Osteocyte (in vitro differentiated cells): ENCODE results near the gene MTA1. TPM values are rescaled to one million over a fixed set of nuclear protein-coding genes. Genes with fewer than 3 reads are reported as not detected.
A peak's percentile ranks its signal among the peaks of the same experiment; 100 is the strongest.

ENCODE experiments used
- DNase-seq: peaks from one replicate; pipeline ENCODE4 v3.0.0; 2021; ENCODE audit warnings: mixed read lengths; ENCODE audit not compliant: unreplicated experiment; ENCODE audit errors: extremely low spot score
- H3K27ac Mint-ChIP-seq: one replicate; pipeline ENCODE4 v1.8.0; 2021; ENCODE audit warnings: mild to moderate bottlenecking, mixed read lengths; ENCODE audit not compliant: unreplicated experiment
- H3K27me3 Mint-ChIP-seq: one replicate; pipeline ENCODE4 v1.8.0; 2021; ENCODE audit warnings: mixed read lengths; ENCODE audit not compliant: unreplicated experiment
- H3K36me3 Mint-ChIP-seq: one replicate; pipeline ENCODE4 v1.8.0; 2021; ENCODE audit warnings: mixed read lengths; ENCODE audit not compliant: unreplicated experiment
- H3K4me1 Mint-ChIP-seq: one replicate; pipeline ENCODE4 v1.8.0; 2021; ENCODE audit warnings: mixed read lengths; ENCODE audit not compliant: unreplicated experiment
- H3K4me3 Mint-ChIP-seq: one replicate; pipeline ENCODE4 v1.8.0; 2021; ENCODE audit warnings: mild to moderate bottlenecking, moderate library complexity, mixed read lengths; ENCODE audit not compliant: unreplicated experiment
- H3K9me3 Mint-ChIP-seq: one replicate; pipeline ENCODE4 v1.8.0; 2021; ENCODE audit warnings: mixed read lengths; ENCODE audit not compliant: unreplicated experiment
- total RNA-seq: library from RNA; stranded (reverse); gene quantifications from 2 replicates; pipeline ENCODE4 v1.2.1, GENCODE V29; 2021
- TF ChIP-seq, protein P1 (sequence below): fragments of 200-600 bp; sonication (generic); IDR thresholded peaks from 2 replicates; pipeline ENCODE4 v1.5.0; 2021; ENCODE audit warnings: antibody characterized with exemption, mild to moderate bottlenecking, moderate library complexity

MTA1 gene
- total RNA-seq, 1 donor from 2014 or later, result 132 TPM

DNA sequence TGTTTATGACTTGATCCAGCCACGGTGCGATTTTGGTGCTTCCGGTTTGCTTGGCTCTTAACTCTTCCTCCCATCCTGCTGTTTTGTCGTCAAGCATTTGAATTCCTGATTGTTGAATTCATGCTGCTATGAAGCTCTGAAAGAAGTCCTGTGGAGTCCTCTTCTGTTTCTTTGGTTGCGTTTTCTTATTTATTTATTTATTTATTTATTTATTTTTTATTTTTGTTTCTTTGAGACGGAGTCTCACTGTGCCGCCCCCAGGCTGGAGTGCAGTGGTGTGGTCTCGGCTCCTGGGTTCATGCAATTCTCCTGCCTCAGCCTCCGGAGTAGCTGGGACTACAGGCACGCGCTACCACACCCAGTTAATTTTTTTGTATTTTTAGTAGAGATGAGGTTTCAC is 3.0 kb upstream of the MTA1 start:
- Mint-ChIP-seq H3K4me1 (peaks cover 34% of the 10 kb centered on the region), H3K27ac (no peak overlapping the region), H3K9me3 (no peaks in the 10 kb centered on the region), H3K27me3 (no peaks in the 10 kb centered on the region), H3K36me3 (no peaks in the 10 kb centered on the region), H3K4me3 (no peak overlapping the region)
- TF ChIP-seq, protein P1, sequence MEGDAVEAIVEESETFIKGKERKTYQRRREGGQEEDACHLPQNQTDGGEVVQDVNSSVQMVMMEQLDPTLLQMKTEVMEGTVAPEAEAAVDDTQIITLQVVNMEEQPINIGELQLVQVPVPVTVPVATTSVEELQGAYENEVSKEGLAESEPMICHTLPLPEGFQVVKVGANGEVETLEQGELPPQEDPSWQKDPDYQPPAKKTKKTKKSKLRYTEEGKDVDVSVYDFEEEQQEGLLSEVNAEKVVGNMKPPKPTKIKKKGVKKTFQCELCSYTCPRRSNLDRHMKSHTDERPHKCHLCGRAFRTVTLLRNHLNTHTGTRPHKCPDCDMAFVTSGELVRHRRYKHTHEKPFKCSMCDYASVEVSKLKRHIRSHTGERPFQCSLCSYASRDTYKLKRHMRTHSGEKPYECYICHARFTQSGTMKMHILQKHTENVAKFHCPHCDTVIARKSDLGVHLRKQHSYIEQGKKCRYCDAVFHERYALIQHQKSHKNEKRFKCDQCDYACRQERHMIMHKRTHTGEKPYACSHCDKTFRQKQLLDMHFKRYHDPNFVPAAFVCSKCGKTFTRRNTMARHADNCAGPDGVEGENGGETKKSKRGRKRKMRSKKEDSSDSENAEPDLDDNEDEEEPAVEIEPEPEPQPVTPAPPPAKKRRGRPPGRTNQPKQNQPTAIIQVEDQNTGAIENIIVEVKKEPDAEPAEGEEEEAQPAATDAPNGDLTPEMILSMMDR, result no peak
- no peak for DNase-seq

DNA sequence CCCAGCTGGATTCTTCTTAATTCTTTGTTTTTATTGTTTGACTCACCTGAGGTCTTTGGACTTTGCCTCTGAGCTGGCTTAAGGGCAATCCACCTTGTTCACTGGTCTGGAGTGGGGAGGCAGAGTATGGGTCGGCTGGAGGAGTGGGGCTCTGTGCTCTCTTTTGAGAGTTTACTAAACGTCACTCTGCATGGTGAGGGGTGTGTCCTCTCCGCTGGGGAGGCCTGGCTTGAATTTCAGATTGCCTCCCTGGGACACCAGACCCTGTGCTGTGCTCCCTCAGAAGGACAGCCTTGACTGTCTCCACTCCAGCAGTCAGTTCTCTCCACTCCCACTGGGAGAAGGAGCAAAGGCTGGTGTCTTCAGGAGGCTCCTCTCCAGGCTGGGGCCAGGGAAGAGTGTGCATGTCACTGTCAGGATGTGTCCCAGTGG is 1.9 kb upstream of the MTA1 start:
- Mint-ChIP-seq H3K9me3 (no peaks in the 10 kb centered on the region), H3K36me3 (no peaks in the 10 kb centered on the region), H3K27me3 (no peaks in the 10 kb centered on the region), H3K27ac (no peak overlapping the region), H3K4me3 (peak overlapping the region; percentile 26), H3K4me1 (peaks cover 41% of the 10 kb centered on the region)
- TF ChIP-seq, protein P1, result no peak
- no peak for DNase-seq

DNA sequence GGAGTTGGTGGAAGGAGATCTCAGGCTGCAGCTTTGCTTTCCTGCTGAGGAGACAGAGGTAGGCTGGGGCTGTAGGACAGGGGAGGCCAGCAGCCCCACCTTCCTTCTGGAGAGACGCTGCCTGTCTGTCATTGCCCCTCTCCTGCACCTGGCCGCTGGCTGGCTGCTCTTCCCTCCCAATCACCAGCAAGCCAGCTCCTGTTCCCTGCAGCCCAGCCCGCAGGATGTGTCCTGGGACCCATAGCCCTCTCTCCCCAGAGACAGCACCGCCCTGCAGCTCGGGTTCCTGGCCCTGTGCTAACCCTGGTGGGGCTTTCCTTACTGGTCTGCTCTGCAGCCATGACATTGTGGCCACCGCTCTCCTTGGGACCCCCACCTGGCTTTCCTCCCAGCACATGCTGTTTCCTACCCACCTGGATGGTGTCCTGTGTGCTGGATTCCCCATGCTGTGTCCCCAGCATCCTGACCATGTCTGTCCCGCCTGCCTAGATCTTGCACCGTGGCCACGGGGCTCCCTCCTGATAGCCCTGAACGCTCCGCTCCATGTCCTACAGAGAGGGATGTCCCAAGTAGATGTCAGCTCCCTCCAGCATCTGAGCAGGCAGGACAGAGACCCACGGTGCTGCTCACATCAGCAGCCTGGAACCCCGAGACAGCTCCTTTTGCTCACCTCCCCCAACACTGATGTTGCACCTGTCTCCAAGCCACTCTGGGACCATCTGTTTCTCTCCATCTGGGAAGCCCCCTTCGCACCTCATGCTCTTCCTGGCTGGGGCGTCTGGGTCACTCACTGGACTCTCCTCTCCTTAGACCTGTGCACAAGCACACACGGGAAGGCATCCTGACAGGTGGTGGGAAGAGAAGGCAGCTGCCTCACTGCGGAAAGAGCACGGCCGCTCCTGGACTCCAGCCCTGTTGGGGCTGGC is 1.1 kb upstream of the MTA1 start:
- Mint-ChIP-seq H3K4me3 (peak overlapping the region; percentile 69), H3K36me3 (no peaks in the 10 kb centered on the region), H3K27ac (peak overlapping the region; percentile 34), H3K27me3 (no peaks in the 10 kb centered on the region), H3K9me3 (no peaks in the 10 kb centered on the region), H3K4me1 (peaks cover 40% of the 10 kb centered on the region)
- TF ChIP-seq, protein P1, result no peak
- no peak for DNase-seq

DNA sequence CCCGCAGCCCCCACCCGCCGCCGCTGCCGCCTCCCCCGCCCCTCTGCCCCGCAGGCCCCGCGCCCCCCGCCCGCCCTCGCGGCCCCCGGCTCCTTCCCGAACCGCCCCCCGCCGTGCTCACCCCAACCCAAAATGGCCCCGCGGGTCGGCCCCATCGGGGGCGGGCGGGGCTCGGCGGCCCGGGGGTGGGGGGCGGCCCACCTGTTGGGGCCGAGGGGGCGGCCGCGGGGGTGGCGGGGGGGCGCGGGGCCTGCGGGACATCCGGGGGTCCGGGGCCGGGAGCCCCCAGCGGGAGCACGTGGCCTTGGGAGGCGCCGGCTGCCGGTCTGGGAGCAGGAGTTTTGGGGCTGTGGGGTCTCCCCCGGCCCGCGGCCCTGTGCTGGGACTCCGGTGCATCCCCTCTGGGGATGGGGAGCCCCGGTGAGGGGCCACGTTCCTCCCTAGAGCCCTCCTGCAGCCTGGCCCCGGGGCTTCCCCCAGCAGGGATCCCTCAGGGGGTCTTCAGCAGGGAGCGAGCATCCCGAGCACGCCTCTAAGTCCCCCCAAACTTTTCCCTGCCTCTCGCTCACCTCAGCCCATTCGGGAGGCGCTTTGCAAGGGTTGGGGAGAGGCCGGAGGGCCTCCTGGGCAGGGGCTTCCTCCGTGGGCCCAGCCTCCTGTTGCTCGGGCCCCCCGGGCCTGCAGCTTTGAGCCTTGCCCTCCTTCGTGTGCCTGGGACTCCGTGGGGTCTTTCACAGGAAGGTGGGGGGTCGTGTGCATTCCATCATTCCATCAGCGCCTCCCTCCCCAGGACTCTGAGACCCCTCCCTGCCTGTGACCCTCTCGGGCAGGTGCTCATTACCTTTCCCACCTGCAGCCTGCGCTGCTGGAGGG is 710 bp downstream of the MTA1 start:
- Mint-ChIP-seq H3K27ac (peak overlapping the region; percentile 90), H3K4me3 (peak overlapping the region; percentile 84), H3K9me3 (no peaks in the 10 kb centered on the region), H3K27me3 (no peaks in the 10 kb centered on the region), H3K4me1 (peaks cover 40% of the 10 kb centered on the region), H3K36me3 (no peaks in the 10 kb centered on the region)
- no peak for DNase-seq
- TF ChIP-seq, protein P1, result no peak
